Adrenal gland (tissue), 5 donors: ENCODE results near the gene OAS3.

Experiments
- POLR2A ChIP-seq, 2 donors: fragments of 450-650 bp; IDR thresholded peaks; one replicate each; pipeline ENCODE4 v1.6.1; 2017; ENCODE audit warnings: antibody characterized with exemption in 2 of 2, mild to moderate bottlenecking in 2 of 2, moderate library complexity in 1 of 2
- TF ChIP-seq, protein P1 (sequence below), 6 experiments: fragments of 450-650 bp in 4 of 6; fragments of 200-600 bp in 2 of 6; sonication (generic) in 1 of 6; IDR thresholded peaks; 1 replicate in 5 of 6; 2 replicates in 1 of 6; pipeline versions ENCODE4 v1.5.1 to v1.8.0; 2016 to 2021; ENCODE audit warnings: antibody characterized with exemption in 6 of 6, mild to moderate bottlenecking in 2 of 6, moderate library complexity in 1 of 6
- donor health status: DM: no; HTN: no; CAD: no.

DNA sequence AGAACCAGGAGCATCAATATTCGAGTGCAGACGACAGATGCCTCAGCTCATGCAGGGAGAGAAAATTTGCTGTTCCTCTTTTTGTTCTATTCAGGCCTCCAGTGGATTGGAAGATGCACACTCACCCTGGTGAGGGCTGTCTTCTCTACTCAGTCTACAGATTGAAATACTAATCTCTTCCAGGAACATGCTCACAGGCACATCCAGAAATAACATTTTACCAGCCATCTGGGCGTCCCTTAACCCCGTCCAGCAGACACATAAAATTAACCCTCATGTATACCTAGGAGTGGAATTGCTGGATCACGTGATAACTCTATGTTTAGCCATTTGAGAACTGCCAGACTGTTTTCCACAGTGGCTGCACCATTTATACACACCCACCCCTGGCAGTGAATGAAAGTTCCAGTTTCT is 35.6 kb downstream of the OAS3 start:
- TF ChIP-seq, protein P1, sequence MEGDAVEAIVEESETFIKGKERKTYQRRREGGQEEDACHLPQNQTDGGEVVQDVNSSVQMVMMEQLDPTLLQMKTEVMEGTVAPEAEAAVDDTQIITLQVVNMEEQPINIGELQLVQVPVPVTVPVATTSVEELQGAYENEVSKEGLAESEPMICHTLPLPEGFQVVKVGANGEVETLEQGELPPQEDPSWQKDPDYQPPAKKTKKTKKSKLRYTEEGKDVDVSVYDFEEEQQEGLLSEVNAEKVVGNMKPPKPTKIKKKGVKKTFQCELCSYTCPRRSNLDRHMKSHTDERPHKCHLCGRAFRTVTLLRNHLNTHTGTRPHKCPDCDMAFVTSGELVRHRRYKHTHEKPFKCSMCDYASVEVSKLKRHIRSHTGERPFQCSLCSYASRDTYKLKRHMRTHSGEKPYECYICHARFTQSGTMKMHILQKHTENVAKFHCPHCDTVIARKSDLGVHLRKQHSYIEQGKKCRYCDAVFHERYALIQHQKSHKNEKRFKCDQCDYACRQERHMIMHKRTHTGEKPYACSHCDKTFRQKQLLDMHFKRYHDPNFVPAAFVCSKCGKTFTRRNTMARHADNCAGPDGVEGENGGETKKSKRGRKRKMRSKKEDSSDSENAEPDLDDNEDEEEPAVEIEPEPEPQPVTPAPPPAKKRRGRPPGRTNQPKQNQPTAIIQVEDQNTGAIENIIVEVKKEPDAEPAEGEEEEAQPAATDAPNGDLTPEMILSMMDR (IDR thresholded peaks at IDR 0.05), result no peak
- no peak for TF ChIP-seq POLR2A (IDR thresholded peaks at IDR 0.05)
